ENCODE results near the gene NHLRC4. TPM values are rescaled to one million over a fixed set of nuclear protein-coding genes. Genes with fewer than 3 reads are reported as not detected.

The NHLRC4 gene, protein sequence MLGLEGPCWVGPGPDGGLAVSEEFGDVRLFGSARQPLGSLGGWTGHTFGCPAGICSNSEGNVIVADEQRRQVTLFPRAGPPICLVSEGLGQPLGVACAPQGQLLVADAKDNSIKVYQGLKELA
- under 1 TPM; 0.55 to 0.59 TPM for total RNA-seq
- 1.6 TPM for polyA plus RNA-seq

DNA sequence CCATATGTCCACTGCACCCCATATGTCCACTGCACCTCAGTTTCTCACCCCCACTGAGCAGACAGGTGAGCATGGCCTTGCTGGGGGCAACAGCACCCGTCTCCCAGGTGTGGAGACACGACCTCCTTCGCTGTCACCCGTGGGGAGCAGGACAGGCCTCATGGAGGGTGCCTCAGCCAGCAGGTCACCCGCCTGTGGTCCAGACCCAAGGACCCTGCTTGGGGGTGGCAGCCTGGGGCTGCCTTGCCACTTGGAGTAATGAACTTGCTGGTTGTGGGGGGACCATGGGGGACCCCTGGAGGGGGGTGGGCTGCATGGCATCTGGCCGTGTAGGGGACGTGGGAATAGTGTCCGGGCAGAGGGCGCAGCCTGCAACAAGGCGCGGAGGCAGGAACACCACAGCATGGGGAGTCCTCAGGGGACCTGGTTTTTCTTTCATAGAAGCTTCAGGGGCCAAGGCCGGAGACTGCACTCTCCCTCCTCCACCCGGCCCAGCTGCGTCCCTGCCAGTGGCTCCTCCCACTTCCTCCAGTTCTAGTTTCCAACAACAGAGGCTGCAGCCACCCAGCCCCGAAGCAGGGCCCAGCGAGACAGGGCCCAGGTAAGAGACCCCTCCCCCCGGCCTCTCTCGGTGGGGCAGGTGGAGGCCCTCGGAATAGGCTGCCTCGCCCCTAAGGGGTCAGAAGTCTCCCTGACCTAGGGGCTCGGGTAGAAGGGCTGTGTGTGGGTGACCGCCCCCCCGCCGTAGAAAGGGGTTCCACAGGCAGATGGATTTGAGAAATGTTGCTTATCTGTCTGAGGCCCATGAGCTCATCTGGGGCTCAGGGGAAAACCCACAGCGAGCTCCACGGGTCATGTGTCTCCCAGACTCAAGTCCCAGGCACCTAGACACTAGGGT lies at the start of gene NHLRC4:
Gene NHLRC4 (plus strand): TSS at position 531 of the 898 bp plus-strand sequence. CDS start 1,043 bp downstream, outside the sequence.
- peak within 1 kb of the TSS; percentile 75 for H3K27ac ChIP-seq (ENCODE audit: low read depth, low read length)
- peak within 1 kb of the TSS; percentile 29 to 85 (median 59) for H3K4me3 Mint-ChIP-seq
- DNase-seq, result peak in 4 of 5 donors; percentile 12 to 60 (median 38)
- ChIA-PET POLR2A (interaction anchor here (0.6 to 1.0 kb wide), 2 partner anchors 70 to 1791 kb away, joined by 3 to 4 read pairs; no protein-coding TSS in a partner anchor), CTCF (no interaction called here)
- H3K27ac Mint-ChIP-seq, result peak within 1 kb of the TSS; percentile 41 to 83 (median 65)
- peaks cover 41% of the 10 kb centered on the region for H3K4me1 ChIP-seq (ENCODE audit: insufficient read depth, low read length)
- no peaks in the 10 kb centered on the region for H3K36me3 ChIP-seq (ENCODE audit: insufficient read depth, low read length)
- no peaks in the 10 kb centered on the region for H3K9me3 ChIP-seq (ENCODE audit: low read length)
- peak within 1 kb of the TSS; percentile 47 for H3K4me3 ChIP-seq (ENCODE audit: low read length)
- H3K9me3 Mint-ChIP-seq, result peaks cover 0 to 4% (median 0%) of the 10 kb centered on the region in 5 donors
- peaks cover 0 to 1% (median 0%) of the 10 kb centered on the region in 3 donors for H3K36me3 Mint-ChIP-seq
- no peaks in the 10 kb centered on the region for H3K27me3 ChIP-seq (ENCODE audit: insufficient read depth, low read length, poor library complexity, severe bottlenecking)
- peaks cover 0 to 2% of the 10 kb centered on the region in 2 donors for H3K27me3 Mint-ChIP-seq
- H3K4me1 Mint-ChIP-seq, result peaks cover 27 to 33% (median 33%) of the 10 kb centered on the region in 3 donors

DNA sequence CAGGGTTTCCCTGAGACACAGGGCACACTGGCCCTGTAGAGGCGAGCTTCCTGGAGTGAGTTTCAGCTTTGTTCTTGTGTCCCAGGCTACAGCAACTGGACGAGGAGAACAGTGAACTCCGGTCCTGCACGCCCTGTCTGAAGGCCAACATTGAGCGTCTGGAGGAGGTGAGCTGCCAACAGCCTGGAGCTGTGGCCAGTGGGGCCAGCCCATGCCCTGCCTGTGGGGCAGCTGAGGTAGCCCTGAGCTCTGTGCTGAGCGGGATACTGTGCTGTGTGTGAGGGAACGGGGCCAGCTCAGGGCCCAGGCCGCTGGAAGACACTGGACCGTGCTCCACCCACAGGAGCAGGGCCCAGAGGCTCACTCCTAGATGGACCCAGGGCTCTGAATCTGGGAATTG lies 47.9 kb upstream of the NHLRC4 start:
- no peak for DNase-seq
- ChIA-PET POLR2A (no interaction called here), CTCF (interaction anchor here (1.0 kb wide), 1 partner anchor 8 kb away, joined by 3 read pairs; the partner anchor contains the start of gene CAPN15)
- no peaks in the 10 kb centered on the region for H3K36me3 ChIP-seq (ENCODE audit: insufficient read depth, low read length)
- no peak overlapping the region for H3K4me3 ChIP-seq (ENCODE audit: low read length)
- no peak overlapping the region for H3K27ac Mint-ChIP-seq
- no peaks in the 10 kb centered on the region for H3K9me3 Mint-ChIP-seq
- H3K27ac ChIP-seq (ENCODE audit: low read depth, low read length), result no peak overlapping the region
- no peaks in the 10 kb centered on the region for H3K4me1 ChIP-seq (ENCODE audit: insufficient read depth, low read length)
- H3K36me3 Mint-ChIP-seq, result peaks cover 0 to 20% (median 2%) of the 10 kb centered on the region in 3 donors
- H3K4me3 Mint-ChIP-seq, result peak overlapping the region in 1 of 7 donors; percentile 42
- H3K9me3 ChIP-seq (ENCODE audit: low read length), result no peaks in the 10 kb centered on the region
- no peaks in the 10 kb centered on the region for H3K27me3 ChIP-seq (ENCODE audit: insufficient read depth, low read length, poor library complexity, severe bottlenecking)
- peaks cover 0 to 1% of the 10 kb centered on the region in 2 donors for H3K27me3 Mint-ChIP-seq
- H3K4me1 Mint-ChIP-seq, result peaks cover 0 to 2% (median 0%) of the 10 kb centered on the region in 3 donors

DNA sequence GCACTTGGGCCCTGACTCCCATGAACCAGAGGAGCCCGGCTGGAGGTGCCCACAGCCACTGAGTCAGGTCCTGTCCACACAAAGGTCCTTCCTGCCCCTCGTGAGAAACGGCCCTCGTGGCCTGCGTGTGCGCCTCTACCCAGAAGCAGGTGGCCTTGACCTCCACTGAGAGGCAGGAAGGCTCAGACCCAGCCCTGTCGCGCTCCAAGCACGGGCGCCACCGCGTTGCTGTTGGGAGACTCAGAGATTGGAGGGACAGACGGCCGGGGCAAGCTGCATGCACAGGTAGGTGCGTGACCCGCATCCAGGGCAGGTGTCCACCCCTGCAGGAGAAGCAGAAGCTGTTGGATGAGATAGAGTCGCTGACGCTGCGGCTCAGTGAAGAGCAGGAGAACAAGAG lies 47.4 kb upstream of the NHLRC4 start:
- H3K4me1 ChIP-seq (ENCODE audit: insufficient read depth, low read length), result no peaks in the 10 kb centered on the region
- DNase-seq, result no peak
- H3K9me3 Mint-ChIP-seq, result no peaks in the 10 kb centered on the region
- H3K27ac ChIP-seq (ENCODE audit: low read depth, low read length), result no peak overlapping the region
- peaks cover 0 to 1% of the 10 kb centered on the region in 2 donors for H3K27me3 Mint-ChIP-seq
- H3K27me3 ChIP-seq (ENCODE audit: insufficient read depth, low read length, poor library complexity, severe bottlenecking), result no peaks in the 10 kb centered on the region
- peaks cover 0 to 3% (median 2%) of the 10 kb centered on the region in 3 donors for H3K4me1 Mint-ChIP-seq
- H3K36me3 Mint-ChIP-seq, result peaks cover 0 to 18% (median 2%) of the 10 kb centered on the region in 3 donors
- H3K27ac Mint-ChIP-seq, result peak overlapping the region in 1 of 8 donors; percentile 68
- ChIA-PET CTCF (no interaction called here), POLR2A (no interaction called here)
- H3K9me3 ChIP-seq (ENCODE audit: low read length), result no peaks in the 10 kb centered on the region
- no peak overlapping the region for H3K4me3 Mint-ChIP-seq
- H3K36me3 ChIP-seq (ENCODE audit: insufficient read depth, low read length), result no peaks in the 10 kb centered on the region
- H3K4me3 ChIP-seq (ENCODE audit: low read length), result no peak overlapping the region

DNA sequence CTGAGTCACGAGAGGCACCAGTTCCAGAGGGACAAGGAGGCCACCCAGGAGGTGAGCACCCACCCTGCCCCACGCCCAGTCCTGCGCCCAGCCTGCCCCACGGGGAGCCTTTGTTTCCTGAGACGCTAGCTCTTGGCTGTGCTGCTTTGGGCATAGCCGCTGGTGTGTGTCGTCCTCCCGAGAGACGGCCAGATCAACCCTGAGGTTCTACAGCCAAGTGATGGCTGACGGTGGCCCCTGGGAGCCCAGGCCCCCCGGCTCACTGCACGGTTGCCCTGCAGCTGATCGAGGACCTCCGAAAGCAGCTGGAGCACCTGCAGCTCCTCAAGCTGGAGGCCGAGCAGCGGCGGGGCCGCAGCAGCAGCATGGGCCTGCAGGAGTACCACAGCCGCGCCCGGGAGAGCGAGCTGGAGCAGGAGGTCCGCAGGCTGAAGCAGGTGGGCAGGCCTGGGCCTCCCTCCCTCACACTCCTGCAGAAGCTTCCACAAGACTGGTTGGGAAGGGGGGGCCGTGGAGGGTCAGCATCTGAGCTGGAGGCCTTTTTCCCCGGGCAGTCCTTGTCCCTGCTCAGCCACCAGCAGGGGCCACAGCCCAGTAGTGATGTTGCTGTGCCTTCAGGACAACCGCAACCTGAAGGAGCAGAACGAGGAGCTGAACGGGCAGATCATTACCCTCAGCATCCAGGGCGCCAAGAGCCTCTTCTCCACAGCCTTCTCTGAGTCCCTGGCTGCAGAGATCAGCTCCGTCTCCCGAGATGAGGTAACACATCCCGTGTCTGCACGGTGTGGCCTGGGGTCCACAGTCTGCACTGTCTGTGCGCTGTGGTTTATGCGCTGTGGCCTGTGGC lies 46.7 kb upstream of the NHLRC4 start:
- Histone ChIP-seq H3K4me1 (ENCODE audit: insufficient read depth, low read length) (peaks cover 2% of the 10 kb centered on the region), H3K4me3 (ENCODE audit: low read length) (no peak overlapping the region), H3K27ac (ENCODE audit: low read depth, low read length) (no peak overlapping the region), H3K9me3 (ENCODE audit: low read length) (no peaks in the 10 kb centered on the region), H3K27me3 (ENCODE audit: insufficient read depth, low read length, poor library complexity, severe bottlenecking) (no peaks in the 10 kb centered on the region), H3K36me3 (ENCODE audit: insufficient read depth, low read length) (no peaks in the 10 kb centered on the region)
- POLR2A ChIA-PET, result no interaction called here
- Mint-ChIP-seq H3K4me3 (no peak overlapping the region), H3K4me1 (peaks cover 0 to 7% (median 2%) of the 10 kb centered on the region in 3 donors), H3K9me3 (no peaks in the 10 kb centered on the region), H3K27ac (no peak overlapping the region), H3K36me3 (peaks cover 0 to 14% (median 0%) of the 10 kb centered on the region in 3 donors), H3K27me3 (peaks cover 0 to 1% of the 10 kb centered on the region in 2 donors)
- no peak for DNase-seq
- CTCF ChIA-PET, result no interaction called here

DNA sequence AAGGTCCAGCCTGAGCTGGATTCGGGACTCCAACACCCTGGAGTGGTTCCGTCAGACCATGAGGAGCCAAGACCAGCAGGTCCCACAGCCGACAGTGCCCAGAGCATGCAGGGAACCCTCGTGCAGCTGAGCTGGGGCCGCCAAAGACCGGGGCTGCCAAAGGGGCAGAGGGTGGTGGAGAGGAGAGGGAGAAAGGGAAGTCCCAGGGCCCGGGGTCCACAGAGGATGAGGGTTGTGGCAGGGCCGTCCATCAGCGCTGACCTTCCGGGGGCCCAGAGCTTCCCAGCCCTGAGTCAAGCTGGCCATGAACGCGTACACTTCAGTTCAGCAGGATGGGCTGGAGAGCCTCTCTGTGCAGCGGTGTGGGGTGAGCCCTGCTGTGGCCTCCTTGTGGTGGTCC lies 46.0 kb upstream of the NHLRC4 start:
- Mint-ChIP-seq H3K36me3 (peaks cover 0 to 12% (median 0%) of the 10 kb centered on the region in 3 donors), H3K9me3 (no peaks in the 10 kb centered on the region), H3K27me3 (peaks cover 0 to 1% of the 10 kb centered on the region in 2 donors), H3K4me1 (peaks cover 7 to 15% (median 7%) of the 10 kb centered on the region in 3 donors), H3K4me3 (no peak overlapping the region), H3K27ac (no peak overlapping the region)
- Histone ChIP-seq H3K36me3 (ENCODE audit: insufficient read depth, low read length) (no peaks in the 10 kb centered on the region), H3K4me1 (ENCODE audit: insufficient read depth, low read length) (peaks cover 10% of the 10 kb centered on the region), H3K27me3 (ENCODE audit: insufficient read depth, low read length, poor library complexity, severe bottlenecking) (no peaks in the 10 kb centered on the region), H3K27ac (ENCODE audit: low read depth, low read length) (no peak overlapping the region), H3K4me3 (ENCODE audit: low read length) (no peak overlapping the region), H3K9me3 (ENCODE audit: low read length) (no peaks in the 10 kb centered on the region)
- POLR2A ChIA-PET, result no interaction called here
- CTCF ChIA-PET, result no interaction called here
- no peak for DNase-seq

DNA sequence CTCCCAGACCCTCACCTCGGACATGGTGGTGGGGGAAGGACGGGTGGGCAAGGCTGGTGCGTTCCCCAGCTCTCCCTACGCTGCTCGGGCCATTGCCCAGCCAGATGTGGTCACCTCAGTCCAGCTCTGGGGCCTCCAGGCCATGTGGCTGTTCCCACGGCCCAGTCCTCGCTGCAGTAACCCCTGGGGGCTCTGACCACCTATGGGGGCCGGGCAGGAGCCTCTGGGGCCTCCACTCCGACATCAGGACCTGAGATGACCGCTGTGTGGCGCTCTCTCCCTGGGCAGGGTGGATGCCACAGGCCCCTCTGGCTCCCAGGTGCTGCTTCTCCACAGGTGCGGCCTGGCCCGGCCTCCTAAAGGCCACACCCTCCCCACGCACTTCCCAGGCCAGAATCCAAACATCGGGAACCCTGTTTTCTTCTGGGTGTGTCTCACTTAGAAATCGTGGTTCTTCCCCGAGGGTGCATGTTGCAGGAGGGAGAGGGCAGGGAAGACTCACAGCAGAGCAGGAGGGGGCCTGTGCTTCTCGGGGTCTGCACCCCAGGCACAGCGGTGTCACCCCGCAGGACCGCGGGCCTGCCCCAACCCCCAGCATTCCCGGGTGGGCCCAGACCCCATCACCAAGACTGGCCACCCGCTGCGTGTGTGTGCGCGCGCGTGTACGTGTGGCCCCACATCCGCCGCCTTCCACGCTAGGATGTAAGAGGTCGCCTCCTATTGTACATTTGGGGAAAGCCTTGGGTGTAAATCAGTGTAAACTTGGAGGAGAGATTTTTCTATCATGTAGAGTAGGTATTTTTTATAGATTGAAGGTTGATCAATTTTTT lies 45.2 kb upstream of the NHLRC4 start:
- Histone ChIP-seq H3K27ac (ENCODE audit: low read depth, low read length) (no peak overlapping the region), H3K4me1 (ENCODE audit: insufficient read depth, low read length) (peaks cover 18% of the 10 kb centered on the region), H3K4me3 (ENCODE audit: low read length) (no peak overlapping the region), H3K36me3 (ENCODE audit: insufficient read depth, low read length) (no peaks in the 10 kb centered on the region), H3K27me3 (ENCODE audit: insufficient read depth, low read length, poor library complexity, severe bottlenecking) (no peaks in the 10 kb centered on the region), H3K9me3 (ENCODE audit: low read length) (no peaks in the 10 kb centered on the region)
- DNase-seq, result no peak
- H3K27ac Mint-ChIP-seq, result no peak overlapping the region
- ChIA-PET POLR2A (no interaction called here), CTCF (no interaction called here)
- peaks cover 0 to 1% of the 10 kb centered on the region in 2 donors for H3K27me3 Mint-ChIP-seq
- no peaks in the 10 kb centered on the region for H3K9me3 Mint-ChIP-seq
- peaks cover 0 to 8% (median 0%) of the 10 kb centered on the region in 3 donors for H3K36me3 Mint-ChIP-seq
- no peak overlapping the region for H3K4me3 Mint-ChIP-seq
- H3K4me1 Mint-ChIP-seq, result peaks cover 14 to 22% (median 15%) of the 10 kb centered on the region in 3 donors

DNA sequence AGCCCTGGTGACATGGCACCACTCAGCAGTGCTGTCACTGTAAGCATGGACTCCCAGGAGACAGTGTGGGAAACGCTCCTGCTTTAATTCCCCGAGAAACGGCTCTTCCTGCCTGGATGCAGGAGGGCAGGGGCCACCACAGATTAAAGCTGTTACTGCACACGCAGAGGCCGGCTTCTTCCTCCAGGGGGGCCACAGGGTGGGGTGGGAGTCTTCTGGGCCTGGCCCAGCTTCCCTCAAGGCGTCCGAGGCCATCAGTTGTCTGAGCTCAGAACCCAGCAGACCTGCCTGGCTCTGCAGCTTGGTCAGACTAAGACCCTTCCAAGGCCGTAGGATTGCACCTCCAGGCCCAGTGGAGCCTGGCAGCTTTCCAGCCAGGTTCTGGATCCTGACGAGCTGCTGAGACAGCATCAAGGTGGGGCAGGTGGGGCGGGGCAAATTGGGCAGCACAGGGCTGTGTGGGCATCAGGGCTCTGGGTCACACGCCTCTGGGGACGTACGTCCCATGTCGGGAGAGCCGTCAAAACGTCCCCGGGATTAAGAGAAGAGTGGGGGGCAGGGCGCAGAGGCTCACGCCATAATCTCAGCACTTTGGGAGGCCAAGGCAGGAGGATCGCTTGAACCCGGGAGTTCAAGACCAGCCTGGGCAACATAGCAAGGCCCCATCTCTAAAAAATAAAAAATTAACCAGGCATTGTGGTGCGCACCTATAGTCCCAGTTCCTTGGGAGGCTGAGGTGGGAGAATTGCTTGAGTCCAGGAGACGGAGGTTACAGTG lies 44.3 kb upstream of the NHLRC4 start:
- ChIA-PET POLR2A (no interaction called here), CTCF (no interaction called here)
- H3K9me3 ChIP-seq (ENCODE audit: low read length), result no peaks in the 10 kb centered on the region
- Mint-ChIP-seq H3K27ac (peak overlapping the region in 1 of 8 donors; percentile 23), H3K9me3 (no peaks in the 10 kb centered on the region), H3K4me1 (peaks cover 16 to 24% (median 17%) of the 10 kb centered on the region in 3 donors), H3K4me3 (peak overlapping the region in 2 of 7 donors; percentile 52 to 75), H3K27me3 (peaks cover 0 to 1% of the 10 kb centered on the region in 2 donors), H3K36me3 (peaks cover 0 to 6% (median 0%) of the 10 kb centered on the region in 3 donors)
- H3K36me3 ChIP-seq (ENCODE audit: insufficient read depth, low read length), result no peaks in the 10 kb centered on the region
- H3K4me1 ChIP-seq (ENCODE audit: insufficient read depth, low read length), result peaks cover 20% of the 10 kb centered on the region
- no peak overlapping the region for H3K27ac ChIP-seq (ENCODE audit: low read depth, low read length)
- DNase-seq, result no peak
- H3K27me3 ChIP-seq (ENCODE audit: insufficient read depth, low read length, poor library complexity, severe bottlenecking), result no peaks in the 10 kb centered on the region
- no peak overlapping the region for H3K4me3 ChIP-seq (ENCODE audit: low read length)
